GM21367 (cell line): Measurements from ENCODE around the gene GHRH.
A peak's percentile ranks its signal among the peaks of the same experiment; 100 is the strongest.

Experiments used
- ATAC-seq: cut with Tn5 transposase; IDR thresholded peaks from one replicate; pipeline ENCODE4 v1.9.1; 2021; ENCODE audit not compliant: unreplicated experiment

GHRH gene

DNA sequence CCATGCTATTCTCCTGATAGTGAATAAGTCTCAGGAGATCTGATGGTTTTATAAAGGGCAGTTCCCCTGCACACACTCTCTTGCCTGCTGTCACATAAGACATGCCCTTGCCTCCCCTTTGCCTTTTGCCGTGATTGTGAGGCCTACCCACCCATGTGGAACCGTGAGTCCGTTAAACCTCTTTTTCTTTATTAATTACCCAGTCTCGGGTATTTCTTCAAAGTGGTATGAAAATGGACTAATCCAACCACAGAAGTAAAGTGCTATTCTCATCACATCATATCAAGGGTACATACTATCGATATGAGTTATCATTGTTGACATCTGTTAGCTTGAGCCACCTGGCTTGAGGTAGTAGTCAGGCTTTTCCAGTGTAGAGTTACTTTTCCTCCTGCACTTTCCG is 30.1 kb upstream of the GHRH start:
- no peak for ATAC-seq

DNA sequence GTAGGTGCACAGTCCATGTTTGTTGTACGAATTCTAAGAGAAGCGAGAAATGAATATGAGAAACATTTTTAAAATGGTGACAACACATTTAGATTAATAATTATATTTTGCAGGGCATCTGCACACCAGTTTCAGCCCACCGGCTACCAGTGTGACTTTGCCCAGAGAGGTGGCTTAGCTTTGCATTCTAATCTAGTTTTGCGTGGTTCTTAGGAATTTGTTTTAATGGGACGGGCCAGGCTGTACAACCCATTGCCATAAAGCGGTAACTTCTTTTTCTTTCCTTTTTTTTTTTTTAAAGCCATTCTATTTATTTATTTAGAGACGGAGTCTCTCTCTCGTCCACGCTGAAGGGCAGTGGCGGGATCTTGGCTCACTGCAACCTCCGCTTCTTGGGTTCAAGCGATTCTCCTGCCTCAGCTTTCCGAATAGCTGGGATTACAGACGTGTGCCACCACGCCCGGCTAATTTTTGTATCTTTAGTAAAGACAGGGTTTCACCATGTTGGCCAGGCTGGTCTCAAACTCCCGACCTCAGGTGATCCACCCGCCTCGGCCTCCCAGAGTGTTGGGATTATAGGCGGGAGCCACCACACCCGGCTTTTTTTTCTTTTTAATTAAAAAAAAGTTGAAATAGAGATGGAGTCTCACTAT is 28.7 kb upstream of the GHRH start:
- no peak for ATAC-seq

DNA sequence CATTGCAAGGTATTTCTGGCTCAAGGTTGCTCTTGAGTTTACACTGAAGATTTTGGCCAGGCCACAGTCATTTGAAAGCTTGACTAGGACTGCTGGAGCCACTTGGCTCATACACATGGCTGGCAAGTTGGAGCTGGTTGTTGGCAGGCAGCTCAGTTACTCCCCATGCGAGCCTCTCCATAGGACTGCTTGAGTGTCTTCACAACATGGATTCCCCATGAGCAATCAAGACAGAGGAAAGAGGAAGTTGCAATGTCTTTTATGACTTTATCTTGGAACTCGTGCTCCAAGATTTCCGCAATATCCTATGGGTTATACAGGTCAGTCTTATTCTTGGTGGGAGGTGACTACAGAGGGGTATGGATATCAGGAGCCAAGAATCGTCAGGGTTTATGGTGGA is 26.5 kb upstream of the GHRH start:
- no peak for ATAC-seq

DNA sequence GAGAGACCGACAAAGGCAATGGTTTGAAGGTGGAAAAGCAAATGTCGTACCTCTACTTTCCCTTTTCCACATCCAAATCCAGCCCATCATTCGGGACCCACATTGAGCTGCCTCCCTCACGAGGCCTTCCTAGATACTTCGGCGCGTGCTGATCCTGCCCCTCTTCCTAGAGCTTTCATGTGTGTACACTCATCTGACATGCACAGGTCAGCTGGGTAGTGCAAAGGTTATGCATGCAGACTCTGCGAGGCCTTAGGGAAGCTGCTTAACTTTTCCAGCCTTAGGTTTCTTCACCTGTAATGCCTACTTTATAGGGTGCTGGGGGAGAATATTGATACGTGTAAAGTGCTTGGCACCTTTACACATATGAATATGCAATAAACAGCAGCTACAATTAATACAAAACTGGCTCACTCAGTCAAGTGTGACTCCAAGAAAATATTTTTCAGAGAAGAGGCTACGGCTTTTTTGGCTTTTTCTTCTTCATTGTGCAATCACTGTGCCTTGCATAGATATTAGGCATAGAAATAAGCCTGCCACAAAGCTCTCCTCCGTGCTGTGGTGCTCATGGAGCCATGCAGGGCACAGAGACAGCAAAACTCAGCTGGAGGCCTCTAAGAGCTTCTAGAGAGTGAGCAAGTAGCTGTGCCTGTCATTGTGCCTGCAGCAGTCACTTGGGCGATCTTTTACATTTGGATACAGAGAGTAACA is 24.2 kb upstream of the GHRH start:
- ATAC-seq = no peak

DNA sequence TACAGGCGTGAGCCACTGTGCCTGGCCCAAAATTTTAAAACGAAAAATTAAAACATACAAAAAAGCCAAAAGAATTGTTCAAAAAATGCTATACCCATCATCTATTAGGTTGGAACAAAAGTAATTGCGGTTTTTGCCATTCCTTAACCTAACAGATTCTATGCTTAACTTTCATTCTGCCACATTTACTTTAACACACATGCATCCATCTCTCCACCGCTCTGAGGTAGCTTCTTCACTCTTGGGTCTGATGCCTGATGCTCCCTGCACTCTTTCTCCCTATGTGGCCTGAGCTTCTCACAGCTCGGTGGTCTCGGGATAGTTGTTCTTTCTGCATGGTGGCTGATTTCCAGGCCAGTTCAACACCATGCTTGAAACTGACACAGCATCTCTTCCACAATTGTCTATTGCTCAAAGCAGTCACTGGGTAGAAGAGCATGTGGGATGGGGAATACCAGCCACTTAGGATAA is 23.1 kb upstream of the GHRH start:
- no peak for ATAC-seq

DNA sequence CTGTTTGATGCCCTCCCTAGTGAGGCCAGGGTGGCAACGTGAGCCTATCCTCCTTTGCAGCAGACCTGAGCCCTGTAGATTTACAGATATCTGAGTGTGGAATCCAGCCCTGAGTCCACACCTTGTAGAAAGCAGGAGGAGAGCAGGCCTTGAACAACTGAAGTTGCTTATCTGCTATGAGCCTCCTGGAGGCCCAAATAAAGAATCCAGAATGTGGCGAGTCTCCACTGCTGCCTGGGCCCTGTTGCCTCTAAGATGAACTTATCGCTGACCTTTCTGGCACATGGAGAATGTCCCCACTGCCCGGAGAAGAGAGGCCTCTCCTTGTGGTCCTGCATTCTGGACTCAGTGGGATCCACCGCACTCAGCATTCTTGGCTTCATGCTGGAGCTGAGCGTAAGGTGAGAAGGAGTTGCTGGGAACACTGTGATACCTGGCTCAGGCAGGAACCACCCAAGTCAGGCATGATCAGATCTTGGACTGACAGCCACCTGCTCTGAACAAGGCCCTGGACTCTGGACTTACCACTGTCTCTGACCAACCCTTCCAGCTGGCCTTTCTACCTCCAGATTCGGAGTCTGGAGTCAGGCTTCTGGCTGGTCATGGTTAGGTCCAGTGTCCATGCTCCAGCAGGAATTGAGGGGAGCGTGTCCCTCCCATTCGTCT is 22.0 kb upstream of the GHRH start:
- no peak for ATAC-seq

DNA sequence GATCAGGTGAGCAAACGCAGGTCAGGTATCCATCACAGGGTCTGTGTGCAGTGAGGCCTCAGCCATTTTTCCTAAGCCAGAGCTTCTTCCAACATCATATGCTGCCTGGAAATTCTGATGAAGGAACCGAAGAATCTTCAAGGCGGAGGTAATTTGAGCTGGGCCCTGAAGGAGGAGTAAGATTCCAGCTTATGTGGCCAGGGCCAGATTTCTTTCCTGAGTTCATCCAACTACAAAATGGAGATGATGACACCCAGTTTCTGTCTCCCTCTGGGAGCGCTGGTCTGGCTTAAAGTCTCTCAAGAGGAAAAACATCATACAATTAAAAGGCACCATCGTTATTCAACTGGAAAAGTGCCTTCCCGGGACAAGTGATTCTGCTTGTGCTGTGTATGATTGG is 20.9 kb upstream of the GHRH start:
- no peak for ATAC-seq

DNA sequence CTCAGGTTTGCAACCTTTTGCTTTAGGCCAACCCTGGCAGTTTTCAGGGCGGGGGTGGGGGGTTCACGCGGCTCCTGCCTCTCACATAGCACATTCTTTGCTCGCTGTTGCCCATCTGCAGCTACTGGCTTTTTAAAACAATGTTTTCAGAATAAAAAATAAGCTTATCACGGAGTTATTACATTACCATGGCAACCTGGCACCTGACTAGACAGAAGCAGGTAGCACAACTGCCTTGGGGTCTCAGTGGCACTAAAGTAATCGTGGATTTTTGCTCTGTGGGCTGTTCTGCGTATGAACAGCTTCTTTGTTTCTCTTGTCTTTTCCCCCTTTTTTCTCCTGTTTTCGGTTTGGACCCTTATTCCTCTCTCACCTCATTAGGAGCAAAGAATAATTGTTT is 18.8 kb upstream of the GHRH start:
- no peak for ATAC-seq

DNA sequence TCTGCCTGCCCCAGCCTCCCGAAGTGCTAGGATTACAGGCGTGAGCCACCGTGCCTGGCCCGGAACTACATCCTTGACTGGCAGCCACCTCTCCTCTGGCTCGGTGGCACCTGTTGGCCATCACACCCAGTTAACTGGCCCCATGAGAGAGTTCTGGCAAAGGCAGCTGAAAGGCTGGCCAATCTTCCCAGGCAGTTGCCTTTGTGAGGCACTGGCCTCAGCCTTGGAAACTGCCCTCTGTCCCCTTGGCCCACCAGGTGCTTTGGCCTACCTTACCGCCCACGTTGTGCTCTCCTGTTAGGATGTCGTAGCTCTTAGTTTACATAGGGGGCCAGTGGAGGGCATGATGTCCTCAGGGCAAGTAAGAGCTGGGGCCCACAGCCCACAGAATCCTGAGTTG is 18.2 kb upstream of the GHRH start:
- ATAC-seq = no peak

DNA sequence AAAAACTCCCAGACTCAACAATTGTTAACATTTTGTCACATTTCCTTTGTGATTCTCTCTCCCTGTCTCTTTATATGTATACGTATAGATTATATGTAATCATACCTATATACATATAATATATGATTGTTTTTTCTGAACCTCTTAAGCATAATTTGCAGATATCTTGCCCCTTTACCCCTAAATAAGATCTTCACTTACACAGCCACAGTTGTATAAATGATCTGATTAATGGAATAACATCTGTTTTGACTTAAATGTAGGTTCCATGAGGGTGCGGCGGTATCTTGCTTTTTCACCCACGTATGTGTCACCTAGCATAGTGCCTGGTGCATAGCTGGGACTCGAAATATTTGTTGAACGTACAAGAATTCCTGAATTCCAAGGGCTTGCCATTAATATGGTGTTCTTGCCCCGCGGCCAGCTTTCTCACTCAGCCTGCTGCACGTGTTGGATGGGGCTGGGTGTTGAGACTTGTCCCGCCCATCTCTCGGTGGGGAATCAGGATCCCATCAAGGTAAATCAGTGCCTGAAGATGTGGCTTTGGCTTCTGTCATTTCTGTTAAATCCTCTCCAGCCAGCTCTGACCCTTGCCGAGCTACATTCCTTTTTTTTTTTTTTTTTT is 17.5 kb upstream of the GHRH start:
- ATAC-seq = no peak

DNA sequence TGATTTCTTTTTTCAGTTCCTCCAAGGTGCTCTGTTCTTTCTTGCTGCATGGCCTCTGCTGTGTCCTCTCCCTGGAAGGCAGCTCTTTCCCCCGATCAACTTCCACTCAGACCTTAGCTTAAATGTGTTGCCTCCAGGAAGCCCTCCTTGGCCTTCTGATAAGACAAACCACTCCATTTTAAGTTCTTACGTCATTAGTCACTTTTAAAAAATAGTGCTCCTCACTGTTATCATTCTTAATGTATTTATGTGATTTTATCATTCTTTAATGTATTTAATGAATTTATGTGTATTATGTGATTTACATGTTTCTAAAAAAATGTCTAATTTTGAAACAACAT is 15.6 kb upstream of the GHRH start:
- no peak for ATAC-seq

DNA sequence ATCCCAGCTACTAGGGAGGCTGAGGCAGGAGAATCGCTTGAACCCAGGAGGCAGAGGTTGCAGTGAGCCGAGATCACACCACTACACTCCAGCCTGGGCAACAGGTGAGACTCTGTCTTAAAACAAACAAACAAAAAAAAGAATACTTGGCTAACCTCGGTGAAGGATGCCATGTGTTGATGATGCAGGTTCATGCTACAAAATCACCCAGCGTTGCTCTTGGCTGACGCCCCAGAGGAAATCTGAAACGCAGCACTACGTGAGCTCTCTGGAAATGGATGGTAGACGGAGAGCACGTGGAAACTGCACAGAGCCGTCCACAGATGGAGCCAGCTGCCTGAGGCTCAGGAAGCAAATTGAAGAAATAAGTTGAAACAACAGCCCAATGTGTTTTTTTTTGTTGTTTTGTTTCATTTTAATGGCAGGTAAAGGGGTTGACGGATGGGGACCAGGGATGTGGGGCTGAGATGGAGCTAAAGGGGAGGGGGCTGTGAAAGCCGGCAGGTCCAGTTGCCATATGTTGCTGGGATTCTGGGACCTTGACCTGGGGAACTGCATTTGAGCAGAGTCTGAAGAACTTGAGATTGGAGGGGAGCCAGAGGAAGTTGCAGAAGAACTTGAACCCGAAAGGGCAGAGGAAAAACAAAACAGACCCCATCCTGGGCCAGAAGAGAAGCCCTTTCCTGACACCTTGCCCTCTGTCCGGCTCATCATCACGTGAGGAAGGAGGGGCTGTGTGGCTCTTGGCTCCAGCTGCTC is 15.1 kb upstream of the GHRH start:
- ATAC-seq = no peak

DNA sequence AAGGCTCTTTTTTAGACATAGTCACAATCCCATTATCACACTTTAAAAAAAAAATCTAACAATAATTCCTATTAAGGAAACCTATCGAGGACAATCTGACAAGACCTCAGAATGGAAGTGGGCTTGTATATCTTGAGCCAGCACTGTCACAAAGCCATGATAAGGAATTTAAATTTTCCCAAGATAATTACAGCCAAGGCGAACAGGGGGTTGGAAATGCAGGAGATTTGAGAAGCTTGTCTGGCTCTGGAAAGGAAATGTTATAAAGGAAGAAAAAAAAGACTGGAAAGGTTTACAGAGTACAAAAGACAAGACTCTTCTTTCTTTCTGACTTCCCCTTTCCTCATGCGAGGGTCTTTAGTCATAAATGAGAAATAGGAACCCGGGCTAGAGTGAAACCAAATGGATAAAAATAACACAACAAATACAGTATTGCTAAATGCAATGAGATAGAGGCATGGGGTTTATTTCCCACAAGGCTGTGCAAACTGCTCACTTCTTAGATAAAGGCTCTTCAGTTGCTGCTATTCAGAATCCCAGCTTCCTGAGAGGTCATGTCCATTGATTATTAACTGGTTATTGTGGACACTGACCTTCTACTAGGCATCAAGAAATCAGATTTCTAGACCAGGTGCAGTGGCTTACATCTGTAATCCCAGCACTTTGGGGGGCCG is 13.4 kb upstream of the GHRH start:
- ATAC-seq = no peak

DNA sequence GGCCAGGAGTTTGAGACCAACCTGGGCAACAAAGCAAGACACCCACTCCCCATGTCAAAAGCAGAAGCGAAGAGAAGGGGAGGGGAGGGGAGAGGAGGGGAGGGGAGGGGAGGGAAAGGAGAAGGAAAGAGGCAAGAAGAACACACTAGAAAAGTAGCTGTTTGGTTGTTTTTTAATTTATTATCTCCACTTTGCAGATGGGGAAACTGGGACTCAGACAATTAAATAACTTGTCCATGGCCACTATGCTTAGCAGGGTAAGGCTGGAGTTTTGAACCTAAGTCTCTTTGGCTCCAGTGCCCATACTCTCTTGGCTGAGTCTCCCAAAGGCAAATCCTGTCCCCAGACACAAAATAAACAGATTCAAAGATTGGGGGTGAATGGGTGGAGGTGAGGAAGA is 12.4 kb upstream of the GHRH start:
- no peak for ATAC-seq

DNA sequence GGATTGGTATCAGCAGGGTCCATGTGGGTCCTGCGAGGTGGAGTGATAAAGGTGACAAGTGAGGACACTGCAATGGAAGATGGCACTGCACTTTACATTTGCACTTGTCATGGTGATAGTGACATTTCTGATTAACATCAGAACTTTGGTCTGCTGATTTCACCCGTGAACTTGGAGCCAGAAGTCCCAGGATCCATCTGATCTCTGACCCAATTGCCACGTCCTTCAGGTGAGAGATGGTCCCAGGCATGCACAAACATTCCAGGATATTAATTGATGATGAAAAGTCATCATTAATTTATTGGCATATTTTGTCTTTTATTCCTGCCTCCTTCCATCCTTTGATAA is 9.8 kb upstream of the GHRH start:
- ATAC-seq = no peak

DNA sequence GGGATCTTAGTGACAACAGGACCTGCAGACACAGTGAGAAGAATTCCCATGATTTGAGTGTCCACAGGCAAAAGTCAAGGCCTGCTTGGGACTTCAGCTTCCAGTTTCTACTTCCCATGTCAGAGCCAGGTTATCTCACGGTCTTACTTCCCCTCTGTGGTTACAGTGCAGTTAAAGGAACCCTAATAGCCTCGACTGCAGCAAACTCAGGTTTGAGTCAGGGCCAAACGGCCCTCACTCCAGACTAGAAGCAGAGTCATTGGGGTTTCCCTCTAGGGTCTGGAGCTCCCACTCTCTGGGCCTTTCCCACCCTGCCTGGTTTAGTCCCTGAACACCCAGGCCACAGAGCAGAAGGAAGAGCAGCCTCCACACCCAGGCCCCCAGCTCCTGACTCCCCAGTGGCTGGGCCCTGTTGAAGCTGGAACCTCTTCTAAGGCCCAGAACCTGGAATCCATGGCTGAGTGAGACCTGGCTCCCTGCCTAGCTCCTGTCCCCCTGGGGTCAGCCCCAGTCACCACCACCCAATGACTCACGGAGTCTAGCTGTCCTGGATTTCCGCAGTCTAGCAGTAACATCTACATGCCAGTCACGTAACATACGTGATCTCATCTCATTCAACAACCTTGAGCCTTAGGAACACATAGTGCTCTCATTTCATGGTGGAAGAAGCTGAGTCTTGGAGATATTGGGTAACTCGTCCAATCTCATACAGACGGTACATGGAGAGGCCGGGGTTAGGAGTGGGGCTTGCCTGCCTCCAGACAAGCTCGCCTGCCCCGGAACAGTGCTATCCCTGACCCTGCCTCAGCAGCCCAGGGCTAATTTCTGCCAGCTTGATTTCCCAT is 9.2 kb upstream of the GHRH start:
- ATAC-seq = peak; percentile 44

DNA sequence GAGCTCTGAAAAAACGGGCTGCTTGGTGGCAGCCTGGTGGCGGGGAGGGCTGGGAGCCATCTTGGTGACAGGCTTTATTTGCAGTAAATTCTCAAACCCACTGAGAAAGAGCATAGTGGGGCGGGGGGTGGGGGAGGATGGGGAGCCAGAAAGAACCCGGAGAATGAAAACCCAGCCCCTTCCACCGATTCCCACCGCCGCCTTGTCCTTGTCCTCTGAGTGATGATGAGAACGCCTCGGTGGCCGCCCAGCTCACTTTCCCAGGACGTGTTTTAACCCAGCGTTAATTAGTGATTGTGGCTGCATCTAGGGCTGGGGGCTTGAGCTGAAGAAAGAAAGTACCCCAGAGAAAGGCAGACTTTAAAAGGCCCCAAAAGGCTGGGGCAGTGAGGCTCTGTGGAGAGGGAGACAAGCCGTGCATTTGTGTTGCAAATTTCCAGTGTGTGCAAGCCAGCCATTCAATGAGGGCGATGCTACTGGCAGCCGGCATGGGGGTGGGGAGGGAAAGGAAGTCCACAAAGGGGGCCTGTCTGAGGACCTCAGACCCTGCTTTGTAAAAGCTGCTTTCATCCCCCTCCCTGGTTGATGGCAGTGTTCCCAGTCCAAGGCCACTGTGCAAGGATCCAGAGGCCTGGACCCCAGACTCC is 6.2 kb upstream of the GHRH start:
- no peak for ATAC-seq

DNA sequence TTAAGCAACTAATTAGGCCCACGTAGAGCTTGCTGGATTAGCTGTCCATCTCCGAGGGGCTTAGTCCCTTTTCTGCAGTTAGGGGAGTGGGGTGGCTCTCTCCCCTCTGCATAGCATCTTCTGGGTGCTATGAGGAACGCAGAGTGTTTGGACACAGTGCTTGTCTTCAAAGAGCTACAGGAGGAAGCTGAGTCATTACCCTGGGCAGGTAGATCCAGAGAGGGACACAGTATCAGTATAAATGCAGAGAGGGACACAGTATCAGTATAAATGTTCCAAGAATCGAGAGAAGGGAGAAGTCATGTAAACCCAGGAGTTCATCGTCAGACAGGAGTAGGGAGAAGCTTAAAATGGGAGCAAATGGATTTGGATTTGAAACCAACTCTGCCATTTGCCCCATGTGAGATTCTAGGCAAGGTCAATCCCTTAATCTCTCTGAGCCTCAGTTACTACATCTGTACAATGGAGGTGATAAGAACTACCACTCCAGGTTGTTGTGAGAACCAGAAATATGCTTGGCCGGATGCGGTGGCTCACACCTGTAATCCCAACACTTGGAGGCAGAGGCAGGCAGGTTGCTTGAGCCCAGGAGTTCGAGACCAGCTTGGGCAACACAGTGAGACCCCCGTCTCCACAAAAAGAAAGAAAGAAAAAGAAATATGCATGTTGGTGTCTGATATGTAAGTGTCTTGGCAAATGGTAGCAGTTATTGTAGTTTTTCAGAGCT is 5.5 kb upstream of the GHRH start:
- ATAC-seq = no peak

DNA sequence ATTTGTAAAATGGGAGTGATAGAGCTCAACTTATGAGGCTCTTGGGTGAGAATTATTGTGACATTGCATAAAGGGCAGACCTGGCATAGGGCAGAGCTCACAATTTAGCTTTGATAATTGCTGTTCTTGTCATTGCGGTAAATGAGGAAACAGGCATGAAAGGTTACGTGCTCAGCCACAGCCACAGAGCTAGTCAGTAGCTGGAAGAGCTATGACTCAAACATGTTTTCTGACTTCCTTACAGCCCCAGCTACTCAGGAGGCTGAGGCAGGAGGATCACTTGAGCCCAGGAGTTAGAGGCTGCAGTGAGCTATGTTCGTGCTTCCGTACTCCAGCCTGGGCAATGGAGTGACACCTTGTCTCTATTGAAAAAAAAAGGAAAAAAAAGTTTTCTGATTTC is 3.5 kb upstream of the GHRH start:
- no peak for ATAC-seq
